ENCODE measurements around the gene BCS1L. TPM values are rescaled to one million over a fixed set of nuclear protein-coding genes. Genes with fewer than 3 reads are reported as not detected.

Gene BCS1L
- total and polyA plus RNA-seq, 12 donors, result 16.1 to 97.9 (median 41.5) TPM

DNA sequence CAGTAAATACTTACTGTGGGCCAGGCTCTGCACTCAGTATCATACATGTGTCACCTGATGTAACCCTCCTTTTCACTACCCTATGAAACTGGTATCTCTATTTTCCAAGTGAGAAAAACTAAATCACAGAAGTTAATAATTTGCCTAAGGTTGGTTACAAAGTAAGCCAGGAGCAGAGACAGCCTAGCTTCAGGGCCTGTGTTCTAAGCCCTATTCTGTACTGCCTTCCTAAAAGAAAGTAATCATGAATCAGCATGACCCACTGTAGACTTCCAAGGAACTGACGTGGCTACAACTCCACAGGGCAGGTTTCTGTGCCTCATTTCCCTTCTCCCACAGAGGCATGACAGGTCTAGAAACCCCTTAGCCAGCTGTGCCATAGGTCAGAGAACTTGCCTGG is 14.4 kb upstream of the BCS1L start:
- WGBS, 4 donors, result 85 to 100% (median 91%) methylated on average over 1 of the region's 1 CpG
- Histone ChIP-seq H3K4me1 (replicated peaks in 1 of 2) (no peaks in the 10 kb centered on the region), H3K27ac (no peak overlapping the region), H3K9me3 (replicated peaks in 1 of 3) (no peaks in the 10 kb centered on the region), H3K36me3 (replicated peaks in 1 of 2) (peaks cover 0 to 90% of the 10 kb centered on the region in 2 donors), H3K27me3 (no peaks in the 10 kb centered on the region), H3K4me3 (no peak overlapping the region)
- DNase-seq, result no peak
- TF ChIP-seq CTCF (IDR thresholded peaks at IDR 0.05), result no peak
- TF ChIP-seq POLR2A (IDR thresholded peaks at IDR 0.05), result no peak
- intact Hi-C loops (cut with DNase I), result loop anchor here (10.0 kb wide), 3 partner anchors 70 to 240 kb away; partner anchors contain the start of gene VIL1 (in 1 of the 2)

GRCh38 chr2:218648088-218648786 is 11.2 kb upstream of the BCS1L start:
- peak; percentile 46 to 83 (median 59) for DNase-seq
- peaks cover 0 to 92% of the 10 kb centered on the region in 2 donors for H3K36me3 ChIP-seq (replicated peaks in 1 of 2)
- H3K4me1 ChIP-seq (replicated peaks in 1 of 2), result no peaks in the 10 kb centered on the region
- H3K4me3 ChIP-seq, result no peak overlapping the region
- no peak overlapping the region for H3K27ac ChIP-seq
- no peaks in the 10 kb centered on the region for H3K27me3 ChIP-seq
- intact Hi-C loops (cut with DNase I), result loop anchor here (10.0 kb wide), 3 partner anchors 73 to 243 kb away; partner anchors contain the start of gene VIL1 (in 1 of the 2)
- TF ChIP-seq CTCF (IDR thresholded peaks at IDR 0.05) (peak; percentile 71 to 83 (median 73)), POLR2A (IDR thresholded peaks at IDR 0.05) (no peak)
- 64 to 70% (median 69%) methylated on average over 9 of the region's 9 CpGs for WGBS, 4 donors
- no peaks in the 10 kb centered on the region for H3K9me3 ChIP-seq (replicated peaks in 1 of 3)

- 85 to 90% (median 87%) methylated on average over 10 to 11 of the region's 11 CpGs for WGBS, 4 donors
- TF ChIP-seq CTCF (IDR thresholded peaks at IDR 0.05), result no peak
- no peak for TF ChIP-seq POLR2A (IDR thresholded peaks at IDR 0.05)
- Histone ChIP-seq H3K27me3 (no peaks in the 10 kb centered on the region), H3K4me1 (replicated peaks in 1 of 2) (no peaks in the 10 kb centered on the region), H3K9me3 (replicated peaks in 1 of 3) (no peaks in the 10 kb centered on the region), H3K36me3 (replicated peaks in 1 of 2) (peaks cover 0 to 92% of the 10 kb centered on the region in 2 donors), H3K4me3 (no peak overlapping the region), H3K27ac (no peak overlapping the region)
- intact Hi-C loops (cut with DNase I), result loop anchor here (10.0 kb wide), 3 partner anchors 74 to 244 kb away; partner anchors contain the start of gene VIL1 (in 1 of the 2)
- DNase-seq, result no peak
Observed at GRCh38 chr2:218648787-218649100, 10.7 kb upstream of the BCS1L start.

- Histone ChIP-seq H3K27me3 (no peaks in the 10 kb centered on the region), H3K4me3 (no peak overlapping the region), H3K36me3 (replicated peaks in 1 of 2) (peaks cover 0 to 58% of the 10 kb centered on the region in 2 donors), H3K4me1 (replicated peaks in 1 of 2) (peaks cover 0 to 12% of the 10 kb centered on the region in 2 donors), H3K9me3 (replicated peaks in 1 of 3) (no peaks in the 10 kb centered on the region), H3K27ac (no peak overlapping the region)
- 86 to 95% (median 87%) methylated on average over 2 of the region's 2 CpGs for WGBS, 4 donors
- no peak for DNase-seq
- intact Hi-C loops (cut with DNase I), result no loop called here
- TF ChIP-seq POLR2A (IDR thresholded peaks at IDR 0.05), result no peak
- no peak for TF ChIP-seq CTCF (IDR thresholded peaks at IDR 0.05)
Observed at GRCh38 chr2:218655751-218656150, 3.7 kb upstream of the BCS1L start.

Measured in adrenal gland (tissue), 12 donors.